HEK293 (cell line): ENCODE measurements around the gene ANTXR2.

Experiments
- CTCF ChIA-PET: fragments of 350-600 bp; formaldehyde crosslinking; extraction: SDS; loops from one replicate; lab custom pipeline; 2021; ENCODE audit warnings: antibody characterized with exemption; lab: Yijun Ruan, JAX
- POLR2A ChIA-PET: fragments of 300-600 bp; formaldehyde crosslinking; extraction: SDS; loops from one replicate; lab custom pipeline; 2020; ENCODE audit warnings: antibody characterized with exemption, inconsistent platforms; lab: Yijun Ruan, JAX
- H3K27ac ChIP-seq: fragments of 200-500 bp; sonication (Bioruptor generic); 2 replicates; pipeline ENCODE4 v1.5.1; 2014; ENCODE audit warnings: low read depth, low read length, control low read depth, inconsistent platforms; ENCODE audit errors: extremely low read depth
- H3K36me3 ChIP-seq, 2 experiments: fragments of 200-500 bp in 1 of 2; sonication (Bioruptor generic) in 1 of 2; 1 replicate in 1 of 2; 2 replicates in 1 of 2; pipeline ENCODE4 v1.5.1; 2014 to 2017; ENCODE audit warnings: inconsistent platforms in 2 of 2, low read length in 2 of 2; ENCODE audit not compliant: control insufficient read depth in 2 of 2, insufficient read depth in 1 of 2
- H3K4me1 ChIP-seq: fragments of 200-500 bp; sonication (Bioruptor generic); 2 replicates; pipeline ENCODE4 v1.5.1; 2014; ENCODE audit warnings: mild to moderate bottlenecking, low read length, inconsistent platforms; ENCODE audit not compliant: control insufficient read depth, insufficient read depth
- H3K4me3 ChIP-seq: 2 replicates; pipeline ENCODE4 v1.5.1; 2011; ENCODE audit warnings: low read depth, mild to moderate bottlenecking, control low read depth, low read length, moderate library complexity
- H3K9me3 ChIP-seq: fragments of 200-500 bp; sonication (Bioruptor generic); 2 replicates; pipeline ENCODE4 v1.5.1; 2014; ENCODE audit warnings: low read depth, low read length, inconsistent platforms; ENCODE audit not compliant: control insufficient read depth, insufficient read depth
- GLI4 ChIP-seq: fragments of 450-650 bp; formaldehyde crosslinking; IDR thresholded peaks from 2 replicates; pipeline ENCODE4 v1.5.1; 2016; ENCODE audit warnings: missing biosample characterization, missing genetic modification characterization
- HOXC10 ChIP-seq: sonication (generic); formaldehyde crosslinking; IDR thresholded peaks from 2 replicates; pipeline ENCODE4 v1.8.1; 2023; ENCODE audit warnings: mild to moderate bottlenecking, missing genetic modification reagents
- HOXD13 ChIP-seq: sonication (generic); formaldehyde crosslinking; IDR thresholded peaks from 2 replicates; pipeline ENCODE4 v1.8.0; 2022; ENCODE audit warnings: missing genetic modification reagents, borderline replicate concordance
- MEIS1 ChIP-seq: sonication (generic); formaldehyde crosslinking; IDR thresholded peaks from 2 replicates; pipeline ENCODE4 v1.8.1; 2022; ENCODE audit warnings: missing genetic modification reagents, mild to moderate bottlenecking, borderline replicate concordance
- MZF1 ChIP-seq: fragments of 450-650 bp; formaldehyde crosslinking; IDR thresholded peaks from 2 replicates; pipeline ENCODE4 v1.5.1; 2017; ENCODE audit warnings: missing biosample characterization, missing genetic modification characterization, borderline replicate concordance
- OVOL3 ChIP-seq: fragments of 450-650 bp; formaldehyde crosslinking; IDR thresholded peaks from 2 replicates; pipeline ENCODE4 v1.5.1; 2016; ENCODE audit warnings: missing biosample characterization, missing genetic modification characterization
- SP7 ChIP-seq: fragments of 450-650 bp; formaldehyde crosslinking; IDR thresholded peaks from 2 replicates; pipeline ENCODE4 v1.5.1; 2016; ENCODE audit warnings: missing biosample characterization, missing genetic modification characterization
- YY1 ChIP-seq: fragments of 450-650 bp; formaldehyde crosslinking; IDR thresholded peaks from 2 replicates; pipeline ENCODE4 v1.5.1; 2018; ENCODE audit warnings: missing biosample characterization, missing genetic modification characterization
- ZEB2 ChIP-seq: fragments of 450-650 bp; formaldehyde crosslinking; IDR thresholded peaks from 2 replicates; pipeline ENCODE4 v1.5.1; 2016; ENCODE audit warnings: missing biosample characterization, missing genetic modification characterization
- ZNF132 ChIP-seq: fragments of 450-650 bp; formaldehyde crosslinking; IDR thresholded peaks from 2 replicates; pipeline ENCODE4 v1.5.1; 2017; ENCODE audit warnings: missing biosample characterization, missing genetic modification characterization, borderline replicate concordance
- ZNF174 ChIP-seq: fragments of 450-650 bp; formaldehyde crosslinking; IDR thresholded peaks from 2 replicates; pipeline ENCODE4 v1.5.0; 2017; ENCODE audit warnings: missing biosample characterization, mild to moderate bottlenecking, missing genetic modification characterization
- ZNF223 ChIP-seq: fragments of 450-650 bp; formaldehyde crosslinking; IDR thresholded peaks from 2 replicates; pipeline ENCODE4 v1.5.1; 2016; ENCODE audit warnings: missing biosample characterization, missing genetic modification characterization
- ZNF24 ChIP-seq: fragments of 450-650 bp; formaldehyde crosslinking; IDR thresholded peaks from 2 replicates; pipeline ENCODE4 v1.5.1; 2016; ENCODE audit warnings: missing biosample characterization, missing genetic modification characterization
- ZNF266 ChIP-seq: fragments of 450-650 bp; formaldehyde crosslinking; IDR thresholded peaks from 2 replicates; pipeline ENCODE4 v1.5.1; 2016; ENCODE audit warnings: missing biosample characterization, missing genetic modification characterization, low read depth
- ZNF366 ChIP-seq: fragments of 450-650 bp; formaldehyde crosslinking; conservative IDR thresholded peaks from 2 replicates; pipeline ENCODE4 v1.5.1; 2016; ENCODE audit warnings: missing biosample characterization, missing genetic modification characterization
- ZNF37A ChIP-seq: fragments of 450-650 bp; IDR thresholded peaks from 2 replicates; pipeline ENCODE4 v1.5.1; 2018; ENCODE audit warnings: missing biosample characterization, missing genetic modification characterization
- ZNF501 ChIP-seq: fragments of 450-650 bp; formaldehyde crosslinking; IDR thresholded peaks from 2 replicates; pipeline ENCODE4 v1.5.1; 2016; ENCODE audit warnings: missing biosample characterization, missing genetic modification characterization
- ZNF514 ChIP-seq: fragments of 450-650 bp; formaldehyde crosslinking; IDR thresholded peaks from 2 replicates; pipeline ENCODE4 v1.5.1; 2016; ENCODE audit warnings: missing biosample characterization, missing genetic modification characterization
- ZNF558 ChIP-seq: fragments of 450-650 bp; formaldehyde crosslinking; IDR thresholded peaks from 2 replicates; pipeline ENCODE4 v1.5.1; 2016; ENCODE audit warnings: missing biosample characterization, missing genetic modification characterization
- ZNF623 ChIP-seq: fragments of 450-650 bp; formaldehyde crosslinking; IDR thresholded peaks from 2 replicates; pipeline ENCODE4 v1.5.1; 2016; ENCODE audit warnings: missing biosample characterization, missing genetic modification characterization
- ZNF664 ChIP-seq: fragments of 450-650 bp; formaldehyde crosslinking; IDR thresholded peaks from 2 replicates; pipeline ENCODE4 v1.5.1; 2016; ENCODE audit warnings: missing biosample characterization, missing genetic modification characterization
- ZNF747 ChIP-seq: fragments of 450-650 bp; formaldehyde crosslinking; IDR thresholded peaks from 2 replicates; pipeline ENCODE4 v1.5.1; 2016; ENCODE audit warnings: missing biosample characterization, missing genetic modification characterization
- ZNF76 ChIP-seq: fragments of 450-650 bp; formaldehyde crosslinking; IDR thresholded peaks from 2 replicates; pipeline ENCODE4; 2016; ENCODE audit warnings: low read depth, missing biosample characterization, missing genetic modification characterization, borderline replicate concordance
- ZNF768 ChIP-seq: fragments of 450-650 bp; formaldehyde crosslinking; IDR thresholded peaks from 2 replicates; pipeline ENCODE4 v1.5.1; 2018; ENCODE audit warnings: missing biosample characterization, mild to moderate bottlenecking, missing genetic modification characterization
- ZXDB ChIP-seq: fragments of 450-650 bp; formaldehyde crosslinking; IDR thresholded peaks from 2 replicates; pipeline ENCODE4 v1.5.1; 2016; ENCODE audit warnings: missing biosample characterization, missing genetic modification characterization
- TF ChIP-seq, protein P1 (sequence below): fragments of 450-650 bp; formaldehyde crosslinking; conservative IDR thresholded peaks from 2 replicates; pipeline ENCODE4 v1.5.1; 2016; ENCODE audit warnings: low read depth, missing biosample characterization, missing genetic modification characterization
- TF ChIP-seq, protein P2 (sequence below): fragments of 450-650 bp; formaldehyde crosslinking; IDR thresholded peaks from 2 replicates; pipeline ENCODE4 v1.5.1; 2017; ENCODE audit warnings: missing biosample characterization, missing genetic modification characterization
- TF ChIP-seq, protein P3 (sequence below): fragments of 450-650 bp; formaldehyde crosslinking; IDR thresholded peaks from 2 replicates; pipeline ENCODE4 v1.5.1; 2016; ENCODE audit warnings: missing biosample characterization, missing genetic modification characterization
- TF ChIP-seq, protein P4 (sequence below): fragments of 450-650 bp; formaldehyde crosslinking; IDR thresholded peaks from 2 replicates; pipeline ENCODE4 v1.5.1; 2016; ENCODE audit warnings: missing biosample characterization, missing genetic modification characterization

ANTXR2 gene

DNA sequence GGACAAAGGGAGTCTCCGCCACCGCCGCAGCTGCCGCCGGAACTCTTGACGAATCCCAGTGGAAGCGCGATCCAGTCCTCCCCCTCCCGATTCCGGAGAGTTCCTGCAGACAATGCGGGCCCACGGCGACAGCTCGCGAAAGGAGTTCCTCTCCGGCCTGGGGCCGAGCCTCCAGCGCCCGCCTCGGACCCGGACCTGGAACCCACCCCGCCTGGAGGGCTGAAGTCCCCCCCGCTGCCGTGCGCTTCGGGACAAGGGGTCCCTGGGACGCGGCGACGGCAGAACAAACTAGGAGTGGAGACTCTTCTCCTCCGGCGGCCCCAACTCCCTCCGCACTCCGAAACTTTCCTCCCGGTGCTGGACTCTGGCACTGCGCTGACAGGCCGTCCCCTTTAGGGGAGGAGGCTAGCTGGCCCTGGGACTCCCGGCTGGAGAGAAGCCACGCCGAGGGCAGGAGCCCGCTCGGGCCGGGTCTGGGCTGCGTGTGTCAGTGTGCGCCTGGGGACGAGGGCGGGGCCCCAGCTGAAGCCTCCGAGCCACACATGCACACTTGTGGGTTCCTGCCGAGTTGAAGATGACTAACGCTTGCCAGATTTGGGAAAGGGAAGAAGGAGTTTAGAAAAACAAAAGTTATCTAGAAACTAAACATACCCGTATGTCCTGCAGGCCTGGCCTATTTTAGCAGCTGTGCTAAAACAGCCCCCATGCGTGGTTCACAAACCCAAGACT, at the start of gene ANTXR2:
Gene ANTXR2, minus strand, starts transcription at position 486 of the 729 bp plus-strand sequence. CDS start 669 bp downstream, outside the sequence.
- H3K4me1 ChIP-seq = peaks cover 3% of the 10 kb centered on the region; the same call in 1 of the 2 replicates
- H3K36me3 ChIP-seq = peaks cover 0 to 9% of the 10 kb centered on the region in 2 experiments; a peak in 1 of 3 replicates
- ChIA-PET CTCF (interaction anchor here (0.7 to 1.0 kb wide), 2 partner anchors 33 to 112 kb away, joined by 3 to 5 read pairs; no protein-coding TSS in a partner anchor), POLR2A (interaction anchor here (1.0 to 1.3 kb wide), 2 partner anchors 18 to 111 kb away, joined by 3 to 4 read pairs; no protein-coding TSS in a partner anchor)
- peak within 1 kb of the TSS; percentile 80 for H3K4me3 ChIP-seq
- no peaks in the 10 kb centered on the region for H3K9me3 ChIP-seq
- peak within 1 kb of the TSS; percentile 87 for H3K27ac ChIP-seq
- TF ChIP-seq MZF1 (tag by site-specific recombination) (no peak), ZNF174 (tag by site-specific recombination) (no peak), ZNF514 (tag by site-specific recombination) (no peak), ZEB2 (tag by site-specific recombination) (0 out of 2 replicates have a peak, but pooled peaks have one; percentile 55), YY1 (tag by site-specific recombination) (no peak), ZNF24 (tag by site-specific recombination) (no peak), GLI4 (tag by site-specific recombination) (no peak), MEIS1 (CRISPR knock-in tag) (no peak), ZNF768 (tag by site-specific recombination) (no peak), HOXC10 (CRISPR knock-in tag) (no peak), SP7 (tag by site-specific recombination) (no peak), ZNF37A (no peak), ZXDB (tag by site-specific recombination) (peak; percentile 17; the same call in 1 of the 2 replicates), ZNF747 (no peak), ZNF623 (no peak), ZNF558 (no peak), ZNF501 (tag by site-specific recombination) (no peak), ZNF76 (no peak), HOXD13 (CRISPR knock-in tag) (no peak), ZNF132 (tag by site-specific recombination) (no peak), ZNF664 (tag by site-specific recombination) (no peak), ZNF223 (tag by site-specific recombination) (no peak), OVOL3 (tag by site-specific recombination) (no peak), ZNF266 (tag by site-specific recombination) (no peak), ZNF366 (tag by site-specific recombination) (0 out of 2 replicates have a peak, but pooled peaks have one; percentile 2)
- TF ChIP-seq, protein P1, sequence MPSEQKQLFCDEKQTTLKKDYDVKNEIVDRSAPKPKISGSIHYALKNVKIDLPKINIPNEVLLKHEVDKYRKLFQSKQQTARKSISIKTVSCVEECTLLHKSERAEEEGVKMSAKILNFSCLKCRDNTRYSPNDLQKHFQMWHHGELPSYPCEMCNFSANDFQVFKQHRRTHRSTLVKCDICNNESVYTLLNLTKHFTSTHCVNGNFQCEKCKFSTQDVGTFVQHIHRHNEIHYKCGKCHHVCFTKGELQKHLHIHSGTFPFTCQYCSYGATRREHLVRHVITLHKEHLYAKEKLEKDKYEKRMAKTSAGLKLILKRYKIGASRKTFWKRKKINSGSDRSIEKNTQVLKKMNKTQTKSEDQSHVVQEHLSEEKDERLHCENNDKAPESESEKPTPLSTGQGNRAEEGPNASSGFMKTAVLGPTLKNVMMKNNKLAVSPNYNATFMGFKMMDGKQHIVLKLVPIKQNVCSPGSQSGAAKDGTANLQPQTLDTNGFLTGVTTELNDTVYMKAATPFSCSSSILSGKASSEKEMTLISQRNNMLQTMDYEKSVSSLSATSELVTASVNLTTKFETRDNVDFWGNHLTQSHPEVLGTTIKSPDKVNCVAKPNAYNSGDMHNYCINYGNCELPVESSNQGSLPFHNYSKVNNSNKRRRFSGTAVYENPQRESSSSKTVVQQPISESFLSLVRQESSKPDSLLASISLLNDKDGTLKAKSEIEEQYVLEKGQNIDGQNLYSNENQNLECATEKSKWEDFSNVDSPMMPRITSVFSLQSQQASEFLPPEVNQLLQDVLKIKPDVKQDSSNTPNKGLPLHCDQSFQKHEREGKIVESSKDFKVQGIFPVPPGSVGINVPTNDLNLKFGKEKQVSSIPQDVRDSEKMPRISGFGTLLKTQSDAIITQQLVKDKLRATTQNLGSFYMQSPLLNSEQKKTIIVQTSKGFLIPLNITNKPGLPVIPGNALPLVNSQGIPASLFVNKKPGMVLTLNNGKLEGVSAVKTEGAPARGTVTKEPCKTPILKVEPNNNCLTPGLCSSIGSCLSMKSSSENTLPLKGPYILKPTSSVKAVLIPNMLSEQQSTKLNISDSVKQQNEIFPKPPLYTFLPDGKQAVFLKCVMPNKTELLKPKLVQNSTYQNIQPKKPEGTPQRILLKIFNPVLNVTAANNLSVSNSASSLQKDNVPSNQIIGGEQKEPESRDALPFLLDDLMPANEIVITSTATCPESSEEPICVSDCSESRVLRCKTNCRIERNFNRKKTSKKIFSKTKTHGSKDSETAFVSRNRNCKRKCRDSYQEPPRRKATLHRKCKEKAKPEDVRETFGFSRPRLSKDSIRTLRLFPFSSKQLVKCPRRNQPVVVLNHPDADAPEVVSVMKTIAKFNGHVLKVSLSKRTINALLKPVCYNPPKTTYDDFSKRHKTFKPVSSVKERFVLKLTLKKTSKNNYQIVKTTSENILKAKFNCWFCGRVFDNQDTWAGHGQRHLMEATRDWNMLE (tag by site-specific recombination) = no peak
- TF ChIP-seq, protein P2, sequence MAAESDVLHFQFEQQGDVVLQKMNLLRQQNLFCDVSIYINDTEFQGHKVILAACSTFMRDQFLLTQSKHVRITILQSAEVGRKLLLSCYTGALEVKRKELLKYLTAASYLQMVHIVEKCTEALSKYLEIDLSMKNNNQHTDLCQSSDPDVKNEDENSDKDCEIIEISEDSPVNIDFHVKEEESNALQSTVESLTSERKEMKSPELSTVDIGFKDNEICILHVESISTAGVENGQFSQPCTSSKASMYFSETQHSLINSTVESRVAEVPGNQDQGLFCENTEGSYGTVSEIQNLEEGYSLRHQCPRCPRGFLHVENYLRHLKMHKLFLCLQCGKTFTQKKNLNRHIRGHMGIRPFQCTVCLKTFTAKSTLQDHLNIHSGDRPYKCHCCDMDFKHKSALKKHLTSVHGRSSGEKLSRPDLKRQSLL (tag by site-specific recombination) = no peak; the same call in 1 of the 2 replicates
- TF ChIP-seq, protein P3, sequence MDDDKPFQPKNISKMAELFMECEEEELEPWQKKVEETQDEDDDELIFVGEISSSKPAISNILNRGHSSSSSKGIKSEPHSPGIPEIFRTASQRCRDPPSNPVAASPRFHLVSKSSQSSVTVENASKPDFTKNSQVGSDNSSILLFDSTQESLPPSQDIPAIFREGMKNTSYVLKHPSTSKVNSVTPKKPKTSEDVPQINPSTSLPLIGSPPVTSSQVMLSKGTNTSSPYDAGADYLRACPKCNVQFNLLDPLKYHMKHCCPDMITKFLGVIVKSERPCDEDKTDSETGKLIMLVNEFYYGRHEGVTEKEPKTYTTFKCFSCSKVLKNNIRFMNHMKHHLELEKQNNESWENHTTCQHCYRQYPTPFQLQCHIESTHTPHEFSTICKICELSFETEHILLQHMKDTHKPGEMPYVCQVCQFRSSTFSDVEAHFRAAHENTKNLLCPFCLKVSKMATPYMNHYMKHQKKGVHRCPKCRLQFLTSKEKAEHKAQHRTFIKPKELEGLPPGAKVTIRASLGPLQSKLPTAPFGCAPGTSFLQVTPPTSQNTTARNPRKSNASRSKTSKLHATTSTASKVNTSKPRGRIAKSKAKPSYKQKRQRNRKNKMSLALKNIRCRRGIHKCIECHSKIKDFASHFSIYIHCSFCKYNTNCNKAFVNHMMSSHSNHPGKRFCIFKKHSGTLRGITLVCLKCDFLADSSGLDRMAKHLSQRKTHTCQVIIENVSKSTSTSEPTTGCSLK (tag by site-specific recombination) = no peak
- TF ChIP-seq, protein P4, sequence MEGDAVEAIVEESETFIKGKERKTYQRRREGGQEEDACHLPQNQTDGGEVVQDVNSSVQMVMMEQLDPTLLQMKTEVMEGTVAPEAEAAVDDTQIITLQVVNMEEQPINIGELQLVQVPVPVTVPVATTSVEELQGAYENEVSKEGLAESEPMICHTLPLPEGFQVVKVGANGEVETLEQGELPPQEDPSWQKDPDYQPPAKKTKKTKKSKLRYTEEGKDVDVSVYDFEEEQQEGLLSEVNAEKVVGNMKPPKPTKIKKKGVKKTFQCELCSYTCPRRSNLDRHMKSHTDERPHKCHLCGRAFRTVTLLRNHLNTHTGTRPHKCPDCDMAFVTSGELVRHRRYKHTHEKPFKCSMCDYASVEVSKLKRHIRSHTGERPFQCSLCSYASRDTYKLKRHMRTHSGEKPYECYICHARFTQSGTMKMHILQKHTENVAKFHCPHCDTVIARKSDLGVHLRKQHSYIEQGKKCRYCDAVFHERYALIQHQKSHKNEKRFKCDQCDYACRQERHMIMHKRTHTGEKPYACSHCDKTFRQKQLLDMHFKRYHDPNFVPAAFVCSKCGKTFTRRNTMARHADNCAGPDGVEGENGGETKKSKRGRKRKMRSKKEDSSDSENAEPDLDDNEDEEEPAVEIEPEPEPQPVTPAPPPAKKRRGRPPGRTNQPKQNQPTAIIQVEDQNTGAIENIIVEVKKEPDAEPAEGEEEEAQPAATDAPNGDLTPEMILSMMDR (tag by site-specific recombination) = no peak; the same call in 1 of the 2 replicates
